Measurements from ENCODE around the gene VWA5B1.

GRCh38 chr1:20382711-20383110 lies 92.0 kb downstream of the VWA5B1 start:
- TF ChIP-seq, protein P1, sequence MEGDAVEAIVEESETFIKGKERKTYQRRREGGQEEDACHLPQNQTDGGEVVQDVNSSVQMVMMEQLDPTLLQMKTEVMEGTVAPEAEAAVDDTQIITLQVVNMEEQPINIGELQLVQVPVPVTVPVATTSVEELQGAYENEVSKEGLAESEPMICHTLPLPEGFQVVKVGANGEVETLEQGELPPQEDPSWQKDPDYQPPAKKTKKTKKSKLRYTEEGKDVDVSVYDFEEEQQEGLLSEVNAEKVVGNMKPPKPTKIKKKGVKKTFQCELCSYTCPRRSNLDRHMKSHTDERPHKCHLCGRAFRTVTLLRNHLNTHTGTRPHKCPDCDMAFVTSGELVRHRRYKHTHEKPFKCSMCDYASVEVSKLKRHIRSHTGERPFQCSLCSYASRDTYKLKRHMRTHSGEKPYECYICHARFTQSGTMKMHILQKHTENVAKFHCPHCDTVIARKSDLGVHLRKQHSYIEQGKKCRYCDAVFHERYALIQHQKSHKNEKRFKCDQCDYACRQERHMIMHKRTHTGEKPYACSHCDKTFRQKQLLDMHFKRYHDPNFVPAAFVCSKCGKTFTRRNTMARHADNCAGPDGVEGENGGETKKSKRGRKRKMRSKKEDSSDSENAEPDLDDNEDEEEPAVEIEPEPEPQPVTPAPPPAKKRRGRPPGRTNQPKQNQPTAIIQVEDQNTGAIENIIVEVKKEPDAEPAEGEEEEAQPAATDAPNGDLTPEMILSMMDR (IDR thresholded peaks at IDR 0.05): no peak
- TF ChIP-seq POLR2A (IDR thresholded peaks at IDR 0.05): no peak

All from uterus (tissue), 2 donors.